Activated T-helper 1 cell treated with anti-CD3 and anti-CD28 coated beads, Interleukin-12 subunit alpha, Interleukin-12 subunit beta, Interleukin-2, Interleukin-4 antibody, amounts not matched to agents 30 ng/mL and 10 ng/mL and 1 ng/mL, durations not matched to agents 14 hours and 24 hours and 36 hours (primary cell): ENCODE measurements around the gene MCUB. TPM values are rescaled to one million over a fixed set of nuclear protein-coding genes. Genes with fewer than 3 reads are reported as not detected.
A peak's percentile ranks its signal among the peaks of the same experiment; 100 is the strongest.

ENCODE experiments used
- DNase-seq: peaks from one replicate; pipeline ENCODE4 v3.0.0; 2021; ENCODE audit warnings: low spot score
- H3K27ac Mint-ChIP-seq: one replicate; pipeline ENCODE4 v1.8.0; 2021; ENCODE audit warnings: mild to moderate bottlenecking, mixed read lengths
- H3K27me3 Mint-ChIP-seq: one replicate; pipeline ENCODE4 v1.8.0; 2022; ENCODE audit warnings: mild to moderate bottlenecking, moderate library complexity, mixed read lengths; ENCODE audit not compliant: insufficient read depth
- H3K36me3 Mint-ChIP-seq: one replicate; pipeline ENCODE4 v1.8.0; 2021; ENCODE audit warnings: low read depth, mixed read lengths
- H3K4me1 Mint-ChIP-seq: one replicate; pipeline ENCODE4 v1.8.0; 2021; ENCODE audit warnings: low read depth, mixed read lengths
- H3K4me3 Mint-ChIP-seq: one replicate; pipeline ENCODE4 v1.8.0; 2021; ENCODE audit warnings: mild to moderate bottlenecking, moderate library complexity, mixed read lengths
- H3K9me3 Mint-ChIP-seq: one replicate; pipeline ENCODE4 v1.8.0; 2021; ENCODE audit warnings: mixed read lengths
- intact Hi-C: fragments of 100-400 bp; cut with micrococcal nuclease; formaldehyde crosslinking; loops from one replicate; pipeline ENCODE4 v1.15.1; 2024
- total RNA-seq: library from RNA; stranded (reverse); gene quantifications from 2 replicates; pipeline ENCODE4 v1.2.3, GENCODE V29; 2022

Gene MCUB
- total RNA-seq, 1 donor from 2014 or later, result 46.0 TPM

DNA sequence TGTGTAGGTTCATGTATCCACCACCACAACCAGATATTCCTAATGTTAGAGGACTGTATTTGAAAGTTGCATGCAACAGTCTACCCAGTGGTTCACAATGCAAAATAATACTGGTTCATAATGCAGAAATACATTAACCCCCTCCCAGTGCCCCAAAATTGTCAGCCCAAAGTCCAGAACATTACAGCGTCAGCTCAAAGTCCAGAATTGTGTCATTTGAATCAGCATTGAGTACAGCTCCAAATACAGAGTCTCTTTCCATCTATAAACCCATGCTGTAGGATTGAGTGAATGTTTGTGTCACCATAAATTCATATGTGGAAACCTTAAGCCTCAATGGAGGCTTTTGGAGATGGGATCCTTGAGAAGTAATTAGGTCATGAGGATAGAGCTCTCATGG lies 54.0 kb downstream of the MCUB start:
- DNase-seq, result no peak
- intact Hi-C loops, result no loop called here
- no peak overlapping the region for H3K4me3 Mint-ChIP-seq

DNA sequence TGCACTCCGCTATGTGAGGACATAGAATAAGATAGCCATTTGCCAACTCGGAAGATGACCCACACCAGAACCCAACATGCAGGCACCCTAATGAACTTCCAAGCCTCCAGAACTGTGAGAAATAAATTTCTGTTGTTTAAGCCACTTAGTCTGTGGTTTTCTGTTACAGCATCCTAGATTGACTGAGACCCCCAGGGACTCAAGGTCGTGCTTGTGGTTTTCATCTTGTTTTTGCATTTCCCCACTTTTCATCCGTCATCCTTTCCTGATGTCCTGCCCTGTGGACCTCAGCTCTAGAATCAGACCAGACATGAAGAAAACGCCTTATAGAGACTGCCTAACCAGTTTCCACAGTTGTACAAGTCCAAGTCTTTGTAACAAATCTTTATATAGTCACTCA lies 54.4 kb downstream of the MCUB start:
- Mint-ChIP-seq H3K27me3 (no peaks in the 10 kb centered on the region), H3K36me3 (peaks cover 15% of the 10 kb centered on the region), H3K9me3 (peaks cover 10% of the 10 kb centered on the region), H3K27ac (no peak overlapping the region), H3K4me3 (no peak overlapping the region), H3K4me1 (peaks cover 23% of the 10 kb centered on the region)
- no peak for DNase-seq
- intact Hi-C loops, result no loop called here

More for the DNA sequence above, 54.0 kb downstream of the MCUB start:
- Mint-ChIP-seq H3K27ac (no peak overlapping the region), H3K36me3 (peaks cover 20% of the 10 kb centered on the region), H3K4me1 (peaks cover 26% of the 10 kb centered on the region), H3K9me3 (peaks cover 11% of the 10 kb centered on the region), H3K27me3 (no peaks in the 10 kb centered on the region)

DNA sequence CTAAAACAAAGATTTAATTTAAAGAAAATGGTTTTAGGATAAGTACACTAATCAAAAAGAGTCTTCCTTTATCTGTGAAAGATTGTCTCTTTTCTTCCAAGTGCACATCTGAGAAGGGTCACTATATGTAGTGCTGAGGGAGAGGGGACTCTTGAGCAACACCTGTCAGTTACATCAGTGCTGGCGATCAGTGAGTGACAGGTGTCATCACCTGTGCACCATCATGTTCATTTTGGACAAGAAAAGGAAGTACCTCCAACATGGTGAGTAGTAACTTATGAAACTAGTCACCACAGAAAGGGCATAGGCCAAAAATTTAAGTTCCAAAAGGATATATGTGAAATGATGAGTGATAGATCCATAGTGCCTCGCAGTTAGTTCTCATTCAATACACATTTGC lies 55.7 kb downstream of the MCUB start:
- no peak overlapping the region for H3K27ac Mint-ChIP-seq
- intact Hi-C loops, result no loop called here
- peaks cover 13% of the 10 kb centered on the region for H3K36me3 Mint-ChIP-seq
- no peak overlapping the region for H3K4me3 Mint-ChIP-seq
- DNase-seq, result no peak
- H3K4me1 Mint-ChIP-seq, result peaks cover 15% of the 10 kb centered on the region
- H3K9me3 Mint-ChIP-seq, result no peaks in the 10 kb centered on the region
- H3K27me3 Mint-ChIP-seq, result no peaks in the 10 kb centered on the region

DNA sequence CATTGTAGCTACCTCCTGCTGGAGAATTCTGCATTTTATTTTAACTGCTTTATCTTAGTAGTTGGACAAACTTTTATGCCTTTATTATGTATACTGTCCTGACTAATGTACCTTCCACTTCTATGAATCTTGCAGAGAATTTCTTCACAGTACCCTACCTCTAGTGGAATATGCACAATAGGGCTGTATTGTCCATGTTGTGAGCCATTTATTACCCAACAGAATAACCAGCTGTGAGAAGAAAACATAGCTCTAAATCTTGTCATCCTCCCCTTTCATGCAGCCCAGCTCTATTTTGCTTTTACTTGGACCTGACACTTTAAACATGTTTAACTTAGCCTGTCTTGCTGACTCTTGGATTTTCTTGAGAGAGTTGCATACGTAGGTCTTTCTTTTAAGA lies 56.2 kb downstream of the MCUB start:
- H3K36me3 Mint-ChIP-seq, result peaks cover 14% of the 10 kb centered on the region
- peaks cover 12% of the 10 kb centered on the region for H3K4me1 Mint-ChIP-seq
- H3K27me3 Mint-ChIP-seq, result no peaks in the 10 kb centered on the region
- H3K9me3 Mint-ChIP-seq, result no peaks in the 10 kb centered on the region
- H3K27ac Mint-ChIP-seq, result no peak overlapping the region
- intact Hi-C loops, result no loop called here
- DNase-seq, result no peak
- no peak overlapping the region for H3K4me3 Mint-ChIP-seq

DNA sequence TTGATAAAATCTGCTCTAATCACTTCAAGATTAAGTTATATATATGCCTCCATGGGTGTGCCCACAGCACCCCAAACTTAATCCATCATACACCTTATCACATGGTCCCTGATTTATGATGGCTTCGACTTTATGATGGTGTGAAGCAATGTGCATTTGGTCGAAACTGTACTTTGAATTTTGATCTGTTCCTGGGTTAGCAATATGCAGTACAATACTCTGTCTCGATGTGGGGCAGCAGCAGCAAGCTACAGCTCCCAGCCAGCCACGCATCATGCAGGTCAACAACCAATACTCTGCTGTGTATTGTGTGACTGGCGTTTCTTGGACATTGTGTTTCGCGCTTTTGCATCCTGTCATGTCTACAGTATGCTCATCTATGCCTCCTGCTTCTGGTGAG lies 62.6 kb downstream of the MCUB start:
- Mint-ChIP-seq H3K27ac (peak overlapping the region; percentile 37), H3K4me3 (no peak overlapping the region), H3K36me3 (peaks cover 24% of the 10 kb centered on the region), H3K9me3 (no peaks in the 10 kb centered on the region), H3K27me3 (no peaks in the 10 kb centered on the region), H3K4me1 (peaks cover 7% of the 10 kb centered on the region)
- intact Hi-C loops, result no loop called here
- no peak for DNase-seq

DNA sequence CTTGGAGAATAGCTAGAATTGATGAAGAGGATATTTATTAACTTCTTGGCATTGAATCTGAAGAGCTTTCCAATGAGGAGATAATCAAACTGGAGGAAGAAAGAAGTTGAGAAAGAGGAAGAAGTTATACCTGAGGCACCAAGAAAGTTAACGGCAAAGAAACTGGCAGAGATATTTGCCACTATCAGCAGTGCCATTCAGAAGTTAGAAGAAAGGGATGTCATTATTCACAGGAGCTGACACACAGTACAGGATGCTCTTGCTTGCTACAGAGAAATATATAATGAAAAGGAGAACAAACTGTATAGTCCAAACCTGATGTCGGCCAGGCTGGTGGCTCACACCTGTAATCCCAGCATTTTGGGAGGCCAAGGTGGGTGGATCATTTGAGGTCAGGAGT lies 64.5 kb downstream of the MCUB start:
- H3K27me3 Mint-ChIP-seq, result no peaks in the 10 kb centered on the region
- no peaks in the 10 kb centered on the region for H3K9me3 Mint-ChIP-seq
- H3K4me1 Mint-ChIP-seq, result peaks cover 16% of the 10 kb centered on the region
- no peak for DNase-seq
- H3K4me3 Mint-ChIP-seq, result no peak overlapping the region
- H3K36me3 Mint-ChIP-seq, result peaks cover 19% of the 10 kb centered on the region
- intact Hi-C loops, result no loop called here
- H3K27ac Mint-ChIP-seq, result no peak overlapping the region

DNA sequence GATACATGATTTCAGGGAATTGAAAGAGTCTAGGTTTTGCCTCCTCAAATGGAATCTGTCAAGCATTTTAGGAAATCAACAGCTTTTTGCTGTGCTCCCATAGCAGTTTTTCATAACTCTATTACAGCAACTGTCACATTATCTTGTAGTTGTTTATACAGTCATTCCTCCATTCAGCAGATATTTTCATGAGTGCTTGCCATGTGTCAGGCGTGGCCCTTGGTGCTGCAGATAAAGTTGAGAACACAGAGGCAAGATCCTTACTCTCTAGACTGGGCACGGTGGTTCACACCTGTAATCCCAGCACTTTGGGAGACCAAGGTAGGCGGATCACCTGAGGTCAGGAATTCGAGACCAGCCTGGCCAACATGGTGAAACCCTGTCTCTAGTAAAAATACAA lies 67.3 kb downstream of the MCUB start:
- Mint-ChIP-seq H3K4me1 (peaks cover 28% of the 10 kb centered on the region), H3K27ac (no peak overlapping the region), H3K36me3 (peaks cover 14% of the 10 kb centered on the region), H3K4me3 (no peak overlapping the region), H3K9me3 (no peaks in the 10 kb centered on the region), H3K27me3 (no peaks in the 10 kb centered on the region)
- no peak for DNase-seq
- intact Hi-C loops, result loop anchor here (5.0 kb wide), 1 partner anchor 540 kb away; no protein-coding TSS in a partner anchor

DNA sequence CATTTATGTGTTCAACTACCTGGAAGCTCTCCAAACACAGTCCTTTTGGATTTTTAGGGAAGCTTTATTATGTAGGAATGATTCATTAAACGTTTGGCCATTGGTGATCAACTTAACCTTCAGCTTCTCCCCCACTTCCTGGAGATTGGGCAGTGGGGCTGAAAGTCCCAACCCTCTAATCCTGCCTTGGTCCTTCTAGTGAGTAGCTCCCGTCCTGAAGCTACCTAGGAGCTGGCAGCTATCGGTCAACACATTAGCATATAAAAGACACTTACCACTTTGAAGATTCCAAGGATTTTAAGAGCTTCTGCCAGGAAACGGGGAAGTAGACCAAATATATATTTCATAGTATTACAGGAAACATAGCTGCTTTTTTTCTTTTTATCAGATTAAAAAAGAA lies 69.7 kb downstream of the MCUB start:
- intact Hi-C loops, result loop anchor here (5.0 kb wide), 1 partner anchor 538 kb away; no protein-coding TSS in a partner anchor
- peaks cover 21% of the 10 kb centered on the region for H3K4me1 Mint-ChIP-seq
- DNase-seq, result no peak
- peaks cover 8% of the 10 kb centered on the region for H3K36me3 Mint-ChIP-seq
- no peaks in the 10 kb centered on the region for H3K27me3 Mint-ChIP-seq
- no peaks in the 10 kb centered on the region for H3K9me3 Mint-ChIP-seq
- no peak overlapping the region for H3K27ac Mint-ChIP-seq
- H3K4me3 Mint-ChIP-seq, result no peak overlapping the region

DNA sequence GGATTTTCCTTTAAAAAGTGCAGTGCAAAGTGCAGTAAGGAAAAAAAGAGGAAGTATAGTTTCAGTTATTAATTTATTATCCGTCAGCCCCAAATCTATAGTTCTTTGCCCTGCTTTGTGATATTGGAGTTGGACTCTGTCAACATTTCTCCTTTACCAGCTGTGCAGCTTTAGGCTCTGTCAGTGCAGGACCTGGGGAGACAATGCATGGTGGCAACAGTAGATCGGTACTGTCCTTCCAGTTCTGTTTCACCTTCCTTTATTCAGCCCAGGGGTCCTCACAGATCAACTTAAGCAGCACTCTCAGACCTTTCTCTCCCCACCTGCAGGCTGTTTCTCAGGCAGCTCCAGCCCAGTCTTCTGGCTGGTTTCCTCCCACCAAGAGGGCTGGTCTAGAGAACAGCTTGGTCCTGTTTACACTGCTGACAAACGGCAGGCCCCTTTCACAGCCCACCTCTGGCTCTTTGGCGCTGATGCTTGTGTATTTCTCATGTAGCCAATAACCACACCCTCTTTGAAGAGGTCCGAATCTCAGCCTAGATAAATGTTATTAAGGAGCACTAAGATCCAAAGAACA lies 71.6 kb downstream of the MCUB start:
- Mint-ChIP-seq H3K27me3 (no peaks in the 10 kb centered on the region), H3K27ac (peak overlapping the region; percentile 30), H3K4me1 (peaks cover 21% of the 10 kb centered on the region), H3K9me3 (peaks cover 8% of the 10 kb centered on the region), H3K4me3 (no peak overlapping the region), H3K36me3 (peaks cover 20% of the 10 kb centered on the region)
- no peak for DNase-seq
- intact Hi-C loops, result no loop called here

DNA sequence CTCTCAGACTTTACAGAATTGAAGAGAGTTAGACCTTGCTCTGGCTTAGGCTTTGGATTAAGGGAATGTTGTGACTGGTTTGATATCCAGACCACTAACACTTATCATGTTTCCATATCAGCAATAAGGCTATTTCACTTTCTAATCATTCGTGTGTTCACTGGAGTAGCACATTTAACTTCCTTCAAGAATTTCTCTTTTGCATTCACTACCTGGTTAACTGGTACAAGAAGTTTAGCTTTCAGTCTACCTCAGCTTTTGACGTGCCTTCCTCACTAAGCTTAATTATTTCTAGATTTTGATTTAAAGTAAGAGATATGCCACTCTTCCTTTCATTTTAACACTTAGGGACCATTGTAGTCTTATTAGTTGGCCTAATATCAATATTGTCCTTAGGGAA lies 80.6 kb downstream of the MCUB start:
- H3K4me1 Mint-ChIP-seq, result peaks cover 19% of the 10 kb centered on the region
- no peaks in the 10 kb centered on the region for H3K27me3 Mint-ChIP-seq
- peaks cover 11% of the 10 kb centered on the region for H3K36me3 Mint-ChIP-seq
- H3K4me3 Mint-ChIP-seq, result no peak overlapping the region
- intact Hi-C loops, result no loop called here
- H3K9me3 Mint-ChIP-seq, result peaks cover 15% of the 10 kb centered on the region
- H3K27ac Mint-ChIP-seq, result peak overlapping the region; percentile 63
- DNase-seq, result no peak

DNA sequence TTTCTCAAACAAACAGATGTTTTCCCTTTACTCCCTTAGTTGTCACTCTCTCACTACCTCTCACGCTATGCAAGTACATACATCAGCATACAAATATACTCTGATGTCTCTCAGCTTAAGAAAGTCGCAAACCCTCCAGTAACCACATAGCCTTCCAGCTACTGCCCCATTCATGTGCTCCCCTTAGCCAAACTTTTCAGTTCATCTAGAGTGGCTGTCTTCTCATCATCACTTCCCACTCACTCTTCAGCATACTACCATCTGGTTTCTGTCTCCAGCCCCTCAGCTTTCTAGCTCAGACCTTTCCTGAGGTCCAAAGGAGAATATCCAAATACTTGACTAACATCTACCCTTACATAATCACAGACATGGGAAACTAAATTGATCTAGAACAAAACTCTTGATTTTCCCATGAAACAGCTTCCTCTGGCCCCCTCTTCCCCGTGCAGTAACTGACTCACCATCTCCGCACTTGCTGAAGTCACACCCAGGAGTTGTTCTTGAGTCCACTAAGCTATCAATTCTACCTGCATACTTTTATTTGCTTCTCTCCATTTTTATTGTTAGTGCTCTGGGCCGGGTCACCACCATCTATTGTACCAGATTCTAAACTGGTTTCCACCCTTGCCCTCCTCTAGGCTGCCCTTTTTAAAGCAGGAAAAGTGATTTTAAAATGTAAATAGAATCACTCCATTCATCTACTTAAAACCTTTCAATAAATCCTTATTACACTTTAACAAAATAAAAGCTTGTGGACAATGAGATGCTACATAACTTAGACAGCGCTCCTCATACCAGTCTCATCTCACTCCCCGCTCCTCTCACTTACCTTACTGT lies 86.0 kb downstream of the MCUB start:
- Mint-ChIP-seq H3K27ac (no peak overlapping the region), H3K4me1 (no peaks in the 10 kb centered on the region), H3K27me3 (no peaks in the 10 kb centered on the region), H3K36me3 (peaks cover 4% of the 10 kb centered on the region), H3K9me3 (peaks cover 4% of the 10 kb centered on the region), H3K4me3 (no peak overlapping the region)
- intact Hi-C loops, result loop anchor here (5.0 kb wide), 2 partner anchors 214 to 441 kb away; partner anchors contain the start of gene SEC24B
- DNase-seq, result no peak

DNA sequence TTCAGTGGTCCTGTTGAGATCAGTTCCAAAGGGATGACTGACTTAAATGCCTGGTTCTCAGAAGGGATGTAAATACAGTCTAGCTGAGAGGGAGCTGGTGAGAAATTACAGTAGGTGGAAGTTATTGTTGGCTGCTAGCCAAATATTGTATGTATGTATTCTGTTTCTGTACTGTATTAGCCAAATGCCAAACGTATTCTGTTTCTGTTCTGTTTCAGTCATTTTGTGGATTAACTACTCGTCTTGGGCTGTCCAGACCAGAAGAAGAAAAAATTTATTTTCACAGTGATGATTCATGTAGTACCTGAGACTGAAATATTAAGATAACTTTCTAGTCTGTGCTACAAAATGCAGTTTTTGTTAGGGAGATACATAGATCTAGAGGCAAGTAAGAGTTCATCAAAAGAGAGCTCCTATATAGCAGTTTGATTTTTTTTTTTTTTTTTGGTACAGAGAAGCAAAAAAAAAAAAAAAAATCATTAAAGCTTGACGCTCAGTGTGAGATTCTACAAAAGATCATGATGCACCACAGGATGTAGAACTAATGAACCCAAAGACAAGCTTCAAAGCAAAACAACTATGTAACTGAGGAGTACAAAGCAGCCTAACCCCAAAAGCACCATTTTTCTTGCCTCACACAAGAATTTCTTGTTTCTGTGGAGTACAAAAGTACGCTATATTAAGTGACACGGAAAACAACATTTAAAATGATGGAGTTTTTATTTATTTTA lies 88.4 kb downstream of the MCUB start:
- Mint-ChIP-seq H3K4me3 (peak overlapping the region; percentile 69), H3K4me1 (peaks cover 8% of the 10 kb centered on the region), H3K36me3 (peaks cover 12% of the 10 kb centered on the region), H3K27ac (peak overlapping the region; percentile 84), H3K27me3 (no peaks in the 10 kb centered on the region), H3K9me3 (peaks cover 9% of the 10 kb centered on the region)
- intact Hi-C loops, result loop anchor here (1.0 to 5.0 kb wide), 5 partner anchors 60 to 639 kb away; partner anchors contain the start of gene SEC24B
- no peak for DNase-seq
